HepG2 (cell line): ENCODE results near the gene TANC1. TPM values are rescaled to one million over a fixed set of nuclear protein-coding genes. Genes with fewer than 3 reads are reported as not detected.

ENCODE experiments used
- ATAC-seq: fragments of 200-7000 bp; cut with Tn5 transposase; 3 replicates; pipeline ENCODE4 v1.9.1; 2020; ENCODE audit warnings: mild to moderate bottlenecking, moderate library complexity
- BruUV-seq: library from RNA; stranded (reverse); fragments of 400-500 nt; replicated peaks from 2 replicates; lab custom pipeline; 2021; lab: Mats Ljungman, UMichigan
- CTCF ChIA-PET: fragments of 300-600 bp; formaldehyde crosslinking; extraction: SDS; loops from one replicate; lab custom pipeline; 2021; ENCODE audit warnings: low total read pairs, inconsistent platforms, low intra/inter-chr PET ratio; lab: Yijun Ruan, JAX
- POLR2A ChIA-PET: fragments of 350-600 bp; sonication (Branson Sonifier 250); formaldehyde crosslinking; loops from one replicate; lab custom pipeline; 2020; ENCODE audit warnings: antibody characterized with exemption, inconsistent platforms; lab: Yijun Ruan, JAX
- DNase-seq: peaks from one replicate; pipeline ENCODE4 v3.0.0-alpha.2; 2015; ENCODE audit warnings: low spot score
- FAIRE-seq: peaks from 3 replicates; lab custom pipeline; 2011; peaks lifted over from hg19 to GRCh38; lab: Jason Lieb, UNC
- H2AFZ ChIP-seq: one replicate; pipeline ENCODE4 v1.6.1; 2011; ENCODE audit warnings: low read length, inconsistent platforms
- H3K27ac ChIP-seq: fragments of 300-600 bp; 3 replicates; pipeline ENCODE4 v1.8.0; 2011; ENCODE audit warnings: mixed run types, mild to moderate bottlenecking, mixed read lengths, low read length, inconsistent platforms; ENCODE audit not compliant: insufficient read depth; ENCODE audit errors: extremely low read length
- H3K27me3 ChIP-seq, 2 experiments: fragments of 200-600 bp in 1 of 2; 2 replicates in 1 of 2; 3 replicates in 1 of 2; pipeline versions ENCODE4 v1.6.0 to v1.8.0; 2011; ENCODE audit warnings: low read length in 2 of 2, mild to moderate bottlenecking in 2 of 2, moderate library complexity in 2 of 2, inconsistent platforms in 1 of 2; ENCODE audit not compliant: insufficient read depth in 2 of 2, control insufficient read depth in 1 of 2
- H3K36me3 ChIP-seq, 2 experiments: fragments of 200-600 bp in 1 of 2; replicated peaks in 1 of 2; 2 replicates in 1 of 2; 3 replicates in 1 of 2; pipeline versions ENCODE4 v1.5.1 to v1.8.0; 2011; ENCODE audit warnings: low read length in 2 of 2, inconsistent platforms in 1 of 2; ENCODE audit not compliant: insufficient read depth in 2 of 2, control insufficient read depth in 1 of 2
- H3K4me1 ChIP-seq: 2 replicates; pipeline ENCODE4 v1.5.1; 2012; ENCODE audit warnings: low read length, inconsistent platforms; ENCODE audit not compliant: insufficient read depth
- H3K4me2 ChIP-seq: 2 replicates; pipeline ENCODE4 v1.6.0; 2011; ENCODE audit warnings: low read depth, low read length, inconsistent platforms
- H3K4me3 ChIP-seq, 3 experiments: fragments of 200-600 bp in 1 of 3; sonication (generic), shearing (Covaris generic) in 1 of 3; replicated peaks in 1 of 3; 2 replicates each; pipeline ENCODE4 v1.5.1; 2011 to 2016; ENCODE audit warnings: low read length in 3 of 3, inconsistent platforms in 2 of 3, low read depth in 2 of 3, mild to moderate bottlenecking in 2 of 3, control low read depth in 1 of 3, mixed read lengths in 1 of 3; ENCODE audit not compliant: insufficient read depth in 1 of 3
- H3K79me2 ChIP-seq: one replicate; pipeline ENCODE4 v1.6.1; 2011; ENCODE audit warnings: low read length, inconsistent platforms; ENCODE audit not compliant: insufficient read depth
- H3K9ac ChIP-seq: 2 replicates; pipeline ENCODE4 v1.6.0; 2011; ENCODE audit warnings: mild to moderate bottlenecking, low read depth, low read length, inconsistent platforms; ENCODE audit not compliant: insufficient read depth
- H3K9me3 ChIP-seq: 2 replicates; pipeline ENCODE4 v1.5.1; 2012; ENCODE audit warnings: mild to moderate bottlenecking, low read length
- H4K20me1 ChIP-seq: 2 replicates; pipeline ENCODE4 v1.6.0; 2011; ENCODE audit warnings: inconsistent platforms, mild to moderate bottlenecking, low read length, moderate library complexity; ENCODE audit not compliant: insufficient read depth
- GATAD1 ChIP-seq: IDR thresholded peaks from 2 replicates; pipeline ENCODE4 v1.6.1; 2016; ENCODE audit warnings: missing genetic modification reagents, missing compliant biosample characterization
- GFI1 ChIP-seq: sonication (generic); formaldehyde crosslinking; IDR thresholded peaks from 2 replicates; pipeline ENCODE4 v1.5.0; 2020; ENCODE audit warnings: missing genetic modification reagents, mild to moderate bottlenecking, borderline replicate concordance
- MAFG ChIP-seq: sonication (generic); formaldehyde crosslinking; IDR thresholded peaks from 2 replicates; pipeline ENCODE4 v1.5.1; 2020; ENCODE audit warnings: mild to moderate bottlenecking, missing genetic modification reagents
- MXI1 ChIP-seq: IDR thresholded peaks from 3 replicates; pipeline ENCODE4 v1.6.1; 2012; ENCODE audit warnings: low read depth, low read length, inconsistent platforms, borderline replicate concordance
- POLR2A ChIP-seq, 2 experiments: IDR thresholded peaks; 2 replicates each; pipeline ENCODE4 v1.6.1; 2011; ENCODE audit warnings: low read depth in 2 of 2, low read length in 2 of 2, mild to moderate bottlenecking in 1 of 2, moderate library complexity in 1 of 2; ENCODE audit not compliant: insufficient read depth in 1 of 2
- SYNCRIP ChIP-seq: fragments of 200-400 bp; formaldehyde crosslinking; IDR thresholded peaks from 2 replicates; pipeline ENCODE4 v1.6.1; 2018; ENCODE audit warnings: mild to moderate bottlenecking, low read depth, low read length; ENCODE audit not compliant: insufficient read depth
- ZNF441 ChIP-seq: sonication (generic); formaldehyde crosslinking; IDR thresholded peaks from 2 replicates; pipeline ENCODE4 v1.7.0; 2021; ENCODE audit warnings: missing genetic modification reagents, borderline replicate concordance
- ZNF577 ChIP-seq: sonication (generic); formaldehyde crosslinking; IDR thresholded peaks from 2 replicates; pipeline ENCODE4 v1.4.0; 2020; ENCODE audit warnings: mild to moderate bottlenecking, low read depth, missing genetic modification reagents, borderline replicate concordance
- ZNF670 ChIP-seq: sonication (generic); formaldehyde crosslinking; IDR thresholded peaks from 2 replicates; pipeline ENCODE4 v1.8.0; 2022; ENCODE audit warnings: mild to moderate bottlenecking, missing genetic modification reagents, borderline replicate concordance
- ZNF850 ChIP-seq: sonication (generic); formaldehyde crosslinking; conservative IDR thresholded peaks from 2 replicates; pipeline ENCODE4 v1.9.0; 2021; ENCODE audit warnings: mild to moderate bottlenecking, missing genetic modification reagents
- ZSCAN21 ChIP-seq: sonication (generic); formaldehyde crosslinking; IDR thresholded peaks from 2 replicates; pipeline ENCODE4 v1.8.0; 2022; ENCODE audit warnings: mild to moderate bottlenecking, missing genetic modification reagents, moderate library complexity, borderline replicate concordance
- WGBS: methylation state at CpG from one replicate; pipeline ENCODE4 v1.1.6; 2017; ENCODE audit warnings: low lambda C conversion rate; 5-methylcytosine and 5-hydroxymethylcytosine counted together
- in situ Hi-C: cut with HindIII; loops from 2 replicates; pipeline ENCODE4 v1.10.0; 2017; ENCODE audit warnings: low pct_unique_long_range_greater_than_20kb; ENCODE audit not compliant: extremely low pct_ligation_motif_present
- intact Hi-C: fragments of 100-400 bp; cut with micrococcal nuclease; formaldehyde crosslinking; loops from one replicate; pipeline ENCODE4 v1.10.0; 2022; ENCODE audit not compliant: unreplicated experiment
- polyA plus RNA-seq, 8 experiments: library from polyadenylated mRNA; depleted of rRNA in 3 of 8; stranded (reverse) in 7 of 8; unstranded in 1 of 8; fragments of >200 nt; fragmentation: Illumina TruSeq in 4 of 8; extraction: Trizol in 4 of 8; gene quantifications; 2 replicates each; pipeline versions ENCODE4 v1.2.1 to v1.2.3, GENCODE V29; 2011 to 2016; ENCODE audit warnings: low read depth in 4 of 8, missing spikeins in 1 of 8, mixed read lengths in 1 of 8; ENCODE audit not compliant: insufficient read depth in 1 of 8
- total RNA-seq, 5 experiments: library from RNA; depleted of rRNA; stranded (reverse); fragments of >200 nt; fragmentation: Illumina TruSeq; extraction: Trizol; gene quantifications; 2 replicates each; pipeline ENCODE4 v1.2.3, GENCODE V29; 2016; ENCODE audit warnings: low read depth in 1 of 5
- TF ChIP-seq, protein P1 (sequence below): sonication (generic); formaldehyde crosslinking; IDR thresholded peaks from 2 replicates; pipeline ENCODE4 v1.9.0; 2021; ENCODE audit warnings: missing genetic modification reagents, mild to moderate bottlenecking, borderline replicate concordance
- TF ChIP-seq, protein P2 (sequence below): fragments of 450-650 bp; IDR thresholded peaks from 2 replicates; pipeline ENCODE4 v1.6.1; 2017
- TF ChIP-seq, protein P3 (sequence below): sonication (generic); formaldehyde crosslinking; IDR thresholded peaks from 2 replicates; pipeline ENCODE4 v1.5.1; 2020; ENCODE audit warnings: mild to moderate bottlenecking, missing genetic modification reagents, borderline replicate concordance

TANC1 gene
- total and polyA plus RNA-seq, 2 of the 13 experiments (the other 11 are each of a cell fraction or from before 2014, with no cell fraction given) = 2.3 to 5.6 TPM

DNA sequence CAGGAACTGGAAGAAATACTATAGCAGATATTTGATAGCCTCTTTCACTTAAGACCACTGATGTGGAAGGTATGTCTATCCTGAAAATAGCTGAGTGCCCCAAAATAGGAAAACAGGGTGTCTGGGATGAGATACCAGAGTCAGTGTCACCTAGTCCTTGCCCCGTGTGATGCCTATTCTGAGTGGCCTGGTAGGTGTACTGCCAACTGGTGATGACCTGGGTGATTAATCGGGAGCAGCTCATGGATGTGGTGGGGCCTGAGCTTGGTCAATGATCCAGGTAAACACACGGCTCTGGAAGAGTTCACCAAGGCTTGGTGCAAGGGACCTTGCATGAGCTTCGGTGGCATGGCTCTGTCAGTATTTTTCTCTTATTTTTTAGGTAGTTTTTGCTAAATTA, 95.2 kb downstream of the TANC1 start:
- Histone ChIP-seq H3K36me3 (no peaks in the 10 kb centered on the region), H3K4me2 (no peak overlapping the region), H3K27me3 (no peaks in the 10 kb centered on the region; a peak in 1 of 5 replicates), H3K9me3 (no peaks in the 10 kb centered on the region), H3K4me1 (peaks cover 30% of the 10 kb centered on the region), H4K20me1 (no peaks in the 10 kb centered on the region)
- FAIRE-seq = no peak
- intact Hi-C loops = no loop called here
- CTCF ChIA-PET = no interaction called here
- whole genome bisulfite sequencing = 41% methylated on average over 4 of the region's 4 CpGs
- TF ChIP-seq ZNF850 (CRISPR knock-in tag) (no peak), POLR2A (IDR thresholded peaks at IDR 0.05; ENCODE audit: insufficient read depth in 1 of 2, low read depth in 2 of 2, low read length in 2 of 2) (no peak), ZNF577 (no peak), SYNCRIP (no peak), ZSCAN21 (no peak), GFI1 (CRISPR knock-in tag) (no peak), GATAD1 (CRISPR knock-in tag) (no peak), ZNF441 (CRISPR knock-in tag) (no peak), MAFG (CRISPR knock-in tag) (no peak), ZNF670 (CRISPR knock-in tag) (no peak), MXI1 (no peak)
- TF ChIP-seq, protein P1, sequence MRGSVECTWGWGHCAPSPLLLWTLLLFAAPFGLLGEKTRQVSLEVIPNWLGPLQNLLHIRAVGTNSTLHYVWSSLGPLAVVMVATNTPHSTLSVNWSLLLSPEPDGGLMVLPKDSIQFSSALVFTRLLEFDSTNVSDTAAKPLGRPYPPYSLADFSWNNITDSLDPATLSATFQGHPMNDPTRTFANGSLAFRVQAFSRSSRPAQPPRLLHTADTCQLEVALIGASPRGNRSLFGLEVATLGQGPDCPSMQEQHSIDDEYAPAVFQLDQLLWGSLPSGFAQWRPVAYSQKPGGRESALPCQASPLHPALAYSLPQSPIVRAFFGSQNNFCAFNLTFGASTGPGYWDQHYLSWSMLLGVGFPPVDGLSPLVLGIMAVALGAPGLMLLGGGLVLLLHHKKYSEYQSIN (CRISPR knock-in tag) = no peak
- TF ChIP-seq, protein P2, sequence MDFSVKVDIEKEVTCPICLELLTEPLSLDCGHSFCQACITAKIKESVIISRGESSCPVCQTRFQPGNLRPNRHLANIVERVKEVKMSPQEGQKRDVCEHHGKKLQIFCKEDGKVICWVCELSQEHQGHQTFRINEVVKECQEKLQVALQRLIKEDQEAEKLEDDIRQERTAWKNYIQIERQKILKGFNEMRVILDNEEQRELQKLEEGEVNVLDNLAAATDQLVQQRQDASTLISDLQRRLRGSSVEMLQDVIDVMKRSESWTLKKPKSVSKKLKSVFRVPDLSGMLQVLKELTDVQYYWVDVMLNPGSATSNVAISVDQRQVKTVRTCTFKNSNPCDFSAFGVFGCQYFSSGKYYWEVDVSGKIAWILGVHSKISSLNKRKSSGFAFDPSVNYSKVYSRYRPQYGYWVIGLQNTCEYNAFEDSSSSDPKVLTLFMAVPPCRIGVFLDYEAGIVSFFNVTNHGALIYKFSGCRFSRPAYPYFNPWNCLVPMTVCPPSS = no peak
- TF ChIP-seq, protein P3, sequence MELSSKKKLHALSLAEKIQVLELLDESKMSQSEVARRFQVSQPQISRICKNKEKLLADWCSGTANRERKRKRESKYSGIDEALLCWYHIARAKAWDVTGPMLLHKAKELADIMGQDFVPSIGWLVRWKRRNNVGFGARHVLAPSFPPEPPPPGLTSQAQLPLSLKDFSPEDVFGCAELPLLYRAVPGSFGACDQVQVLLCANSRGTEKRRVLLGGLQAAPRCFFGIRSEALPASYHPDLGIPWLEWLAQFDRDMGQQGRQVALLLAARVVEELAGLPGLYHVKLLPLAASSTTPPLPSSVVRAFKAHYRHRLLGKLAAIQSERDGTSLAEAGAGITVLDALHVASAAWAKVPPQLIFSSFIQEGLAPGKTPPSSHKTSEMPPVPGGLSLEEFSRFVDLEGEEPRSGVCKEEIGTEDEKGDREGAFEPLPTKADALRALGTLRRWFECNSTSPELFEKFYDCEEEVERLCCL = no peak
- TF ChIP-seq, all 625 proteins: peak for 0
- Histone ChIP-seq H3K9ac (no peak overlapping the region), H3K79me2 (no peaks in the 10 kb centered on the region), H2AFZ (no peak overlapping the region), H3K4me3 (no peak overlapping the region), H3K27ac (no peak overlapping the region)
- BruUV-seq = no TSS peak
- DNase-seq = no peak
- in situ Hi-C loops = no loop called here
- POLR2A ChIA-PET = no interaction called here
- ATAC-seq = no peak
